GM10266 (cell line): ENCODE results near the gene BABAM2.
"Not testable (repeated sequence)": the region's sequence is repeated elsewhere in the genome, so short reads cannot be mapped to it uniquely, and the experiment has no call there.

Source experiments
- DNase-seq: peaks from one replicate; pipeline ENCODE4 v3.0.0; 2012; ENCODE audit errors: extremely low spot score
- TF ChIP-seq, protein P1 (sequence below): IDR thresholded peaks from 2 replicates; pipeline ENCODE4 v1.5.1; 2012; ENCODE audit warnings: mild to moderate bottlenecking, low read depth; ENCODE audit not compliant: control insufficient read depth, insufficient read depth; ENCODE audit errors: missing control alignments

Gene BABAM2

DNA sequence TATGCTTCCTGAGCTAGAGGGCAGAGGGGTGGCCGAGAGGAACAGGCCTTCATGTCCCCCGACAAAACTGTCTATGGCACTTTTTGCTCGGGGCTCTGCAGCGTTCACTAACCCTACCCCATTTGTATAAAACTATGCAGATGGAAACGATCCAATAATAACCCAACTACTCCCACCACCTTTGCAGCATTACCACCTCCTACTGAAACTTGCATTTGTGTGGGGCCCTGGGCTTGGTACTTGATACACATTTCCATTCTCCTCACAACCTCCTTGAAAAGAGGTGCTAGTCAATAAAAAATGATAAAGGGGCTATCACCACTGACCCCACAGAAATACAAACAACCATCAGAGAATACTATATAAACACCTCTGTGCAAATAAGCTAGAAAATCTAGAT lies 438.7 kb downstream of the BABAM2 start:
- TF ChIP-seq, protein P1, sequence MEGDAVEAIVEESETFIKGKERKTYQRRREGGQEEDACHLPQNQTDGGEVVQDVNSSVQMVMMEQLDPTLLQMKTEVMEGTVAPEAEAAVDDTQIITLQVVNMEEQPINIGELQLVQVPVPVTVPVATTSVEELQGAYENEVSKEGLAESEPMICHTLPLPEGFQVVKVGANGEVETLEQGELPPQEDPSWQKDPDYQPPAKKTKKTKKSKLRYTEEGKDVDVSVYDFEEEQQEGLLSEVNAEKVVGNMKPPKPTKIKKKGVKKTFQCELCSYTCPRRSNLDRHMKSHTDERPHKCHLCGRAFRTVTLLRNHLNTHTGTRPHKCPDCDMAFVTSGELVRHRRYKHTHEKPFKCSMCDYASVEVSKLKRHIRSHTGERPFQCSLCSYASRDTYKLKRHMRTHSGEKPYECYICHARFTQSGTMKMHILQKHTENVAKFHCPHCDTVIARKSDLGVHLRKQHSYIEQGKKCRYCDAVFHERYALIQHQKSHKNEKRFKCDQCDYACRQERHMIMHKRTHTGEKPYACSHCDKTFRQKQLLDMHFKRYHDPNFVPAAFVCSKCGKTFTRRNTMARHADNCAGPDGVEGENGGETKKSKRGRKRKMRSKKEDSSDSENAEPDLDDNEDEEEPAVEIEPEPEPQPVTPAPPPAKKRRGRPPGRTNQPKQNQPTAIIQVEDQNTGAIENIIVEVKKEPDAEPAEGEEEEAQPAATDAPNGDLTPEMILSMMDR, result no peak
- no peak for DNase-seq

GRCh38 chr2:28330722-28331121 lies 440.2 kb downstream of the BABAM2 start:
- not testable (repeated sequence) for DNase-seq

DNA sequence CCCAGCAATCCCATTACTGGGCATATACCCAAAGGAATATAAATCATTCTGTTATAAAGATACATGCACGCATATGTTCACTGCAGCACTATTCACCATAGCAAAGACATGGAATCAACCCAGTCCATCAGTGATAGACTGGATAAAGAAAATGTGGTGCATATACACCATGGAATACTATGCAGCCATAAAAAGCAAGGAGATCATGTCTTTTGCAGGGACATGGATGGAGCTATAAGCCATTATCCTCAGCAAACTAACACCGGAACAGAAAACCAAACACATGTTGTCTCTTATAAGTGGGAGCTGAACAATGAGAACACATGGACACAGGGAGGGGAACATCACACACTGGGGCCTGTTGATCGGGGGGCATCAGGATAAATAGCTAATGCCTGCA lies 441.3 kb downstream of the BABAM2 start:
- not testable (repeated sequence) for DNase-seq

DNA sequence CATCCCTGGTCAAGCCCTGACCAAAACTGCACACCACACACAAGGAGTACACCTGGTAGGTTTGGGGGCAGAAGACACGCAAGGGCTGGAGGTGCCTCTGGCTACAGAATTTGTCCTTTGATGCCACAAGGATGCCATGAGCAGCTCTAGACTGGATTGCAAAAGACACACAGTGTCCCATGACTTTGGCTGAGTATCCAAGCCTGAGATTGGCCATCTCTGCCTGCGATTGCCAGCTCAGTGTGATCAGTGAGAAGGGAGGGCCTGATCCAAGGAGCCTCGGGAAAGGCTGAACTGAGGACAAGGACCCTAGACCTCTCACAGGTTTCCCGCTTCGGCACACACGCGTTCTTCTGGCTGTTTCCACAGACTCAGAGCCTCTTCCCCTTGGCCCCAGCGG lies 442.2 kb downstream of the BABAM2 start:
- DNase-seq, result no peak
- TF ChIP-seq, protein P1, result no peak

- TF ChIP-seq, protein P1, result no peak
- no peak for DNase-seq
Observed at GRCh38 chr2:28333606-28334526, 443.3 kb downstream of the BABAM2 start.

DNA sequence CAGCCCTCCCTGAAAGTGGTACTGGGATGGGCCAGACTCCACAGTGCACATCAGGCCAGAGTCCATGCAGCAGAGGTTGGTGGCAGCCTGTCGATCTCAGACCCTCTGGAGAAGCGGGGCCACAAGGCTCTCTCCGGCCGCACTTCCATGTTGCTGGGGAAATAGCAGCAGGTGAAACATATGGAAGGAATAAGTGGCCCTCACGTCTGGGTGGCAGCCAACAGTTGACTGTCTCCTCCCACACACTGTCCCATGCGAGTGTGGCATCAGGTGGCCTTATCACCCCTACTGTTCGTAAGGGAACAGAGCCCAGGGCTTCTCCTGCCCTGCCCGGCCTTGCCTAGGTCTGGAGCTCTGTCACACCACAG lies 444.0 kb downstream of the BABAM2 start:
- no peak for DNase-seq
- TF ChIP-seq, protein P1, result no peak

DNA sequence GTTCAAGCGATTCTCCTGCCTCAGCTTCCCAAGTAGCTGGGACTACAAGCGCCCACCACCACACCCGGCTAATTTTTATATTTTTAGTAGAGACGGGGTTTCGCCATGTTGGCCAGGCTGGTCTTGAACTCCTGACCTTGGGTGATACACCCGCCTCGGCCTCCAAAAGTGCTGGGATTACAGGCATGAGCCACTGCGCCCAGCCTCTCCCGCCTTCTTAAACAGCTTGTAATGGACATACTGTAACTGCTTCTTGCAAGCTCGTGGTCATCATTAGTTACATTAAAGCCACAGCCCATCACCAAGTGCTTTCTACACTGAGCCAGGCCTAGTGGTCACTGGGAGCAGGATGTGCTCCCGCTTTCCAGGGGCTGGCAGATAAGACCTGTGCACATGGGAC lies 444.7 kb downstream of the BABAM2 start:
- not testable (repeated sequence) for DNase-seq

DNA sequence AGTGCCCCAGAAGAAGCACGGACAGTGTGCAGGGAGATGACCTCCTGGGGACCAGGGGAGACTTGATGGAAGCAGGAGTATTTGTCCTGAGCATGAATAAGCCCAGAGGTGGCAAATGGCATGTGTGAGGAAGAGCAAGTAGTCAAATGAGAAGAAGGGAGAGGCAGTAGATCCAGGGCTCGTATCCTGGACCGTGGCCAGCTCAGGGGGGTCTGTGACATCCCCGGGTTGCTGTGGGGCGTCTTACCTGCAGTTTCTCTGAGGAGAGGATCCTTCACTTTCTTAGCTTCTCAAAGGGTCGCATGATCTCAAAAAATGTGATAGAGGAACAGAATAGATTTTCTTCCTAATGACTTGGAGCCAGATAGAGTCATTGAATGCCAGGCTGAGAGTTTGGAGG lies 445.1 kb downstream of the BABAM2 start:
- no peak for DNase-seq
- TF ChIP-seq, protein P1, result no peak

GRCh38 chr2:28336264-28336980 lies 445.9 kb downstream of the BABAM2 start:
- DNase-seq, result no peak
- TF ChIP-seq, protein P1, result no peak
